ENCODE measurements around the gene RNF152. TPM values are rescaled to one million over a fixed set of nuclear protein-coding genes. Genes with fewer than 3 reads are reported as not detected.
"Not testable (repeated sequence)": the region's sequence is repeated elsewhere in the genome, so short reads cannot be mapped to it uniquely, and the experiment has no call there.

The RNF152 gene
- total RNA-seq, 2 donors from 2014 or later, result 0.12 to 0.39 TPM

DNA sequence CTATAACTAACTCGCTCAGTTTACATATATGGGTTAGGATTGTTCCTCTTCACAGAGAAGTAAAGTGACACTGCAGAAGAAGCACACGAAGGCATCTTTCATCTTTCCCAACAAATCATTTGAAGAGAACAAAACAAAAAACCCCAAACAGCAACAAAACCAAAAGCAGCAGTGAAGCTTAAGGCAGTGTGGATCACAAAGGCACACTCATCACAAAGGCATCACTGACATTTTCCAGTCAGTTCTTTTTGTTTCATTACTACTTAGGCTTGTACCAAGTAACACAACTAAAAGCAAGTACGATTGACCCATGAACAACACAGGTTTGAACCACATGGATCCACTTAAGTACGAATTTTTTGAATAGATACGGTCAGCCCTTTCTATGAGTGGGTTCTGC, 75.7 kb downstream of the RNF152 start:
- Mint-ChIP-seq H3K27ac (no peak overlapping the region), H3K4me3 (no peak overlapping the region), H3K9me3 (no peaks in the 10 kb centered on the region), H3K27me3 (ENCODE audit: low read depth) (peaks cover 6% of the 10 kb centered on the region), H3K4me1 (ENCODE audit: low read depth) (no peaks in the 10 kb centered on the region), H3K36me3 (ENCODE audit: insufficient read depth in 2 of 2) (no peaks in the 10 kb centered on the region)
- DNase-seq, result no peak
- no peak for ATAC-seq (replicated peaks in 1 of 2)

DNA sequence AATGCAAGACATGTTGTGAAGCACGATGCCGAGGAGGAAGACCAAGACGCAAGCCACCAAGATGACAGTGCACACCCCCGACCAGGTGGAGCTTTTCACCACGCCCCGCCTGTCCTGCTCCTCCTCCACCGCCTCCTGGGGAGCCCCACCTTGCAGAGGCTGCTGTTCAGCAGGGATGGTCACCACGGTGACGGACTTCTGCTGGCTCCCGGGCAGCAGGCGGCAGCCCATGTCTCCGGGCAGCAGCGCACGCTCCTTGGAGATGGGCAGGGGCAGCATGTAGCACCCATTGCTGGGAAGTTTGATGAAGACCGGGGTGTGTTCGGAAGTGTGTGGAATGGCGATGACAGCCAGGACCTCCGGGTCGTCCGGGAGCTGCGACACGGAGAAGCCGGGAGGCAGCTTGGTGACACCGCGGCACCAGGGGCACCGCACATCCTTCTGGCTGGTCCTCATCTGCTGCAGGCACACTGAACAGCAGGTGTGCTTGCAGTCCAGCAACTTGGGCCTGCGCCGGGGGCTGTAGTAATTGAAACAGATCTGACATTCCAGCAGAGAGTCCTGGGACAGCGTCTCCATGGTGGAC, 76.8 kb downstream of the RNF152 start:
- no peak overlapping the region for H3K4me3 Mint-ChIP-seq
- H3K9me3 Mint-ChIP-seq, result no peaks in the 10 kb centered on the region
- H3K27me3 Mint-ChIP-seq (ENCODE audit: low read depth), result peaks cover 6% of the 10 kb centered on the region
- no peaks in the 10 kb centered on the region for H3K36me3 Mint-ChIP-seq (ENCODE audit: insufficient read depth in 2 of 2)
- no peak for DNase-seq
- ATAC-seq (replicated peaks in 1 of 2), result no peak
- H3K4me1 Mint-ChIP-seq (ENCODE audit: low read depth), result no peaks in the 10 kb centered on the region
- no peak overlapping the region for H3K27ac Mint-ChIP-seq

- Mint-ChIP-seq H3K36me3 (ENCODE audit: insufficient read depth in 2 of 2) (no peaks in the 10 kb centered on the region), H3K9me3 (no peaks in the 10 kb centered on the region)
- no peak for DNase-seq
These were observed 84.5 kb downstream of the RNF152 start for GRCh38 chr18:61808286-61808685.

DNA sequence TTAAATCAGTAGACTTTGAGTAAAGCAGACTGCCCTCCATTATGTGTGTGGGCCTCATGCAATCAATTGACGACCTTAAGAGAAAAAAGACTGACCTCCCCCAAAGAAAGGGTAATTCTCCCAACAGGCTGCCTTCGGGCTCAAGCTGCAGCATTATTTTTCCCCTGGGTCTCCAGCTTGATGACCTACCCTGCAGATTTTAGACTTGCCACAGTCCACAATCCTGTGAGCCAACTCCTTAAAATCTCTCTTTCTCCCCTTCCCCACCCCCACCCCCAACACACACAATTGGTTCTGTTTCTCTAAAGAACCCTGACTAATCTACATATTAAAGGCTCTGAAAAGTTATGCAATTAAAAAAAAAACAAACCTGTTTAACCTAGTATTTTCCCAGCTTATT, 89.4 kb downstream of the RNF152 start:
- no peak for DNase-seq
- no peak for ATAC-seq (replicated peaks in 1 of 2)
- Mint-ChIP-seq H3K4me3 (no peak overlapping the region), H3K27me3 (ENCODE audit: low read depth) (peaks cover 7% of the 10 kb centered on the region), H3K27ac (no peak overlapping the region), H3K9me3 (no peaks in the 10 kb centered on the region), H3K4me1 (ENCODE audit: low read depth) (no peaks in the 10 kb centered on the region), H3K36me3 (ENCODE audit: insufficient read depth in 2 of 2) (no peaks in the 10 kb centered on the region)

More at GRCh38 chr18:61808286-61808685, 84.5 kb downstream of the RNF152 start:
- Mint-ChIP-seq H3K4me3 (no peak overlapping the region), H3K4me1 (ENCODE audit: low read depth) (no peaks in the 10 kb centered on the region), H3K27ac (no peak overlapping the region), H3K27me3 (ENCODE audit: low read depth) (no peaks in the 10 kb centered on the region)
- ATAC-seq (replicated peaks in 1 of 2), result no peak

- H3K27ac Mint-ChIP-seq, result no peak overlapping the region
- no peak for ATAC-seq (replicated peaks in 1 of 2)
- H3K9me3 Mint-ChIP-seq, result no peaks in the 10 kb centered on the region
- no peaks in the 10 kb centered on the region for H3K36me3 Mint-ChIP-seq (ENCODE audit: insufficient read depth in 2 of 2)
- no peak overlapping the region for H3K4me3 Mint-ChIP-seq
- H3K27me3 Mint-ChIP-seq (ENCODE audit: low read depth), result peaks cover 23% of the 10 kb centered on the region
- no peak for DNase-seq
- H3K4me1 Mint-ChIP-seq (ENCODE audit: low read depth), result no peaks in the 10 kb centered on the region
These were observed 94.9 kb downstream of the RNF152 start for GRCh38 chr18:61797696-61798590.

GRCh38 chr18:61791031-61791430, 101.8 kb downstream of the RNF152 start:
- Mint-ChIP-seq H3K4me3 (no peak overlapping the region), H3K9me3 (peaks cover 2 to 8% of the 10 kb centered on the region in 2 donors), H3K27me3 (ENCODE audit: low read depth) (peaks cover 31% of the 10 kb centered on the region), H3K4me1 (ENCODE audit: low read depth) (no peaks in the 10 kb centered on the region), H3K27ac (no peak overlapping the region), H3K36me3 (ENCODE audit: insufficient read depth in 2 of 2) (peaks cover 0 to 3% of the 10 kb centered on the region in 2 donors)
- no peak for ATAC-seq (replicated peaks in 1 of 2)
- no peak for DNase-seq

- H3K36me3 Mint-ChIP-seq (ENCODE audit: insufficient read depth in 2 of 2); H3K9me3 Mint-ChIP-seq; H3K4me1 Mint-ChIP-seq (ENCODE audit: low read depth); DNase-seq; H3K27ac Mint-ChIP-seq; H3K4me3 Mint-ChIP-seq; ATAC-seq (replicated peaks in 1 of 2): not testable (repeated sequence)
- H3K27me3 Mint-ChIP-seq (ENCODE audit: low read depth), result peaks cover 15% of the 10 kb centered on the region
These were observed 105.7 kb downstream of the RNF152 start for GRCh38 chr18:61787011-61787670.

GRCh38 chr18:61785588-61785987, 107.2 kb downstream of the RNF152 start:
- no peak for DNase-seq
- H3K4me3 Mint-ChIP-seq, result no peak overlapping the region
- peaks cover 0 to 3% of the 10 kb centered on the region in 2 donors for H3K36me3 Mint-ChIP-seq (ENCODE audit: insufficient read depth in 2 of 2)
- peaks cover 0 to 8% of the 10 kb centered on the region in 2 donors for H3K9me3 Mint-ChIP-seq
- H3K4me1 Mint-ChIP-seq (ENCODE audit: low read depth), result no peaks in the 10 kb centered on the region
- H3K27ac Mint-ChIP-seq, result no peak overlapping the region
- no peak for ATAC-seq (replicated peaks in 1 of 2)
- H3K27me3 Mint-ChIP-seq (ENCODE audit: low read depth), result peaks cover 6% of the 10 kb centered on the region

- DNase-seq (no peak), ATAC-seq (replicated peaks in 1 of 2) (no peak)
- peaks cover 6% of the 10 kb centered on the region for H3K27me3 Mint-ChIP-seq (ENCODE audit: low read depth)
- peaks cover 0 to 8% of the 10 kb centered on the region in 2 donors for H3K9me3 Mint-ChIP-seq
- H3K36me3 Mint-ChIP-seq (ENCODE audit: insufficient read depth in 2 of 2), result peaks cover 0 to 3% of the 10 kb centered on the region in 2 donors
- H3K27ac Mint-ChIP-seq, result no peak overlapping the region
- no peaks in the 10 kb centered on the region for H3K4me1 Mint-ChIP-seq (ENCODE audit: low read depth)
- no peak overlapping the region for H3K4me3 Mint-ChIP-seq
These were observed 108.0 kb downstream of the RNF152 start for GRCh38 chr18:61784834-61785233.

GRCh38 chr18:61782545-61782944, 110.3 kb downstream of the RNF152 start:
- H3K27me3 Mint-ChIP-seq (ENCODE audit: low read depth), result peaks cover 6% of the 10 kb centered on the region
- peaks cover 0 to 3% of the 10 kb centered on the region in 2 donors for H3K36me3 Mint-ChIP-seq (ENCODE audit: insufficient read depth in 2 of 2)
- no peak for DNase-seq
- H3K4me1 Mint-ChIP-seq (ENCODE audit: low read depth), result no peaks in the 10 kb centered on the region
- ATAC-seq (replicated peaks in 1 of 2), result no peak
- H3K9me3 Mint-ChIP-seq, result peaks cover 3 to 5% of the 10 kb centered on the region in 2 donors
- no peak overlapping the region for H3K27ac Mint-ChIP-seq
- no peak overlapping the region for H3K4me3 Mint-ChIP-seq

DNA sequence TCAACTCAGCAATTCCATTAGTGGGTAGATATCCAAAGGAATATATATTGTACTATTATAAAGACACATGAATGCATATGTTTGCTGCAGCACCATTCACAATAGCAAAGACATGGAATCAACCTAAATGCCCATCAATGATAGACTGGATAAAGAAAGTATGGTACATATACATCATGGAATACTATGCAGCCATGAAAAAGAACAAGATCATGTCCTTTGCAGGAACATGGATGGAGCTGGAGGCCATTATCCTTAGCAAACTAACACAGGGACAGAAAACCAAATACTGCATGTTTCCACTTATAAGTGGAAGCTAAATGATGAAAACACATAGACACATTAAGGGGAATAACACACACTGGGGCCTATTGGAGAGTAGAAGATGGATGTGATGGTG, 116.6 kb downstream of the RNF152 start:
- not testable (repeated sequence) for H3K4me1 Mint-ChIP-seq (ENCODE audit: low read depth); H3K27me3 Mint-ChIP-seq (ENCODE audit: low read depth); H3K27ac Mint-ChIP-seq; DNase-seq; H3K4me3 Mint-ChIP-seq; ATAC-seq (replicated peaks in 1 of 2); H3K36me3 Mint-ChIP-seq (ENCODE audit: insufficient read depth in 2 of 2)
- peaks cover 5 to 10% of the 10 kb centered on the region in 2 donors for H3K9me3 Mint-ChIP-seq

DNA sequence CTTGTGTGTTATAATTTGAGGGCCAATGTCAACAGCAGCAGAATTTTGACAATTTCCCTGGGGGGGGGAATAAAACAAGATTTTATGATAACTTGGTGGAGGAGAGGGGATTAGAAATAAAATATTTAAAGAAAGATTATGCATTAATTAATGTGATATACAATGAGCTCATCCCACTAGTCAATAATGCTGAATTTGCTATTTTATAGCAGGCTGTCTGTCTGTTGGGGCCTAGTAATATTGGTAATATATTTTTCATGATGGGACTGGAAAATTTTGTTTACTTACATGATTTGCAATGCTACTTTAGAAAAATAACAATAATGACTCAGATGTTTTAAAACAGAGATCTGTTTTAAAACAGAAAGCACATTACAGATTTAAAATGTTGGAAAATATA, 118.0 kb downstream of the RNF152 start:
- H3K4me1 Mint-ChIP-seq (ENCODE audit: low read depth), result no peaks in the 10 kb centered on the region
- ATAC-seq (replicated peaks in 1 of 2) (no peak), DNase-seq (no peak)
- H3K36me3 Mint-ChIP-seq (ENCODE audit: insufficient read depth in 2 of 2), result peaks cover 5 to 7% of the 10 kb centered on the region in 2 donors
- no peaks in the 10 kb centered on the region for H3K27me3 Mint-ChIP-seq (ENCODE audit: low read depth)
- peaks cover 5 to 10% of the 10 kb centered on the region in 2 donors for H3K9me3 Mint-ChIP-seq
- H3K27ac Mint-ChIP-seq, result no peak overlapping the region
- no peak overlapping the region for H3K4me3 Mint-ChIP-seq

DNA sequence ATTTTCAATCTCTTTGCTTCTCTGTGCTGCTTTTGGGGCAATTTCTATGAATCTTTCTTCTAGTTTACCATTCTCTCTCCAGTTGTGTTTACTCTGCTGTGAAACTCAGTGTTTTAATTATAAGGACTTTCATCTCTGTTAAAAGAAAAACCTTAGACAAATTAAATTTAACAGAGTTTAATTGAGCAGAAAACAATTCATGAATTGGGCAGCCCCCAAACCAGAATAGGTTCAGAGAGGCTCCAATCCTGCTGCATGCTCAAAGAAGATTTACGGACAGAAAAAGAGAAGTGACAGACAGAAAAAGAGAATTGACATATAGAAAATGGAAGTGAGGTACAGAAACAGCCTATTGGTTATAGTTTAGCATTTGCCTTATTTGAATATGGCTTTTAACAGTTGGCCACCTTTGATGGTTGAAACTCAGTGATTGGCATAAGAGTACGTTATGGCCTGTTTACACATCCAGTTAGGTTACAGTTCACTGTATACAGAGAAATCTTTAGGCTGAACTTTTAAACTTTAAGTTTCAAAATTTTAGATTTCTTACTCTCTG, 120.4 kb downstream of the RNF152 start:
- H3K4me3 Mint-ChIP-seq, result no peak overlapping the region
- peaks cover 7% of the 10 kb centered on the region for H3K27me3 Mint-ChIP-seq (ENCODE audit: low read depth)
- DNase-seq (no peak), ATAC-seq (replicated peaks in 1 of 2) (no peak)
- peaks cover 5 to 7% of the 10 kb centered on the region in 2 donors for H3K36me3 Mint-ChIP-seq (ENCODE audit: insufficient read depth in 2 of 2)
- H3K9me3 Mint-ChIP-seq, result peaks cover 5 to 10% of the 10 kb centered on the region in 2 donors
- H3K27ac Mint-ChIP-seq, result no peak overlapping the region
- no peaks in the 10 kb centered on the region for H3K4me1 Mint-ChIP-seq (ENCODE audit: low read depth)
